ENCODE measurements around the gene GPSM1. TPM values are rescaled to one million over a fixed set of nuclear protein-coding genes. Genes with fewer than 3 reads are reported as not detected.
"Not testable (repeated sequence)": the region's sequence is repeated elsewhere in the genome, so short reads cannot be mapped to it uniquely, and the experiment has no call there.

The GPSM1 gene
- total RNA-seq, 1 donor = 39.1 TPM

DNA sequence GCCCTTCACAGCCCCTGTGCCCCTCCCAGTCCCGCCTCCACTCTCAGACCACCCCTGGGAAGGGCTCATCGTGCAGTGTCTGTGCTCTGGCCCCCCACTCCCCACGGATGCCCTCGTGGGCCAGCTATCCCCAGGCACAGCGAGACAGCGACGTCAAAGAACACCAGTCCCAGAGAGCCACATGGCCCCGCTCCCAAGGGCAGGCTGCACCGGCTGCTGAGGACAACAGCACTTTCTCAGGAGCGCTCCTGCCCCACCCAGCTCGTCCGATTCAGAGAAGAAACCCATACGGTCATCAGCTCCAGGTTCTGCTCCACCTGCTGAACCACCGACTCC lies 77.4 kb downstream of the GPSM1 start:
- H3K79me2 ChIP-seq (ENCODE audit: insufficient read depth, low read length) = peaks cover 20% of the 10 kb centered on the region
- TF ChIP-seq, protein P1, sequence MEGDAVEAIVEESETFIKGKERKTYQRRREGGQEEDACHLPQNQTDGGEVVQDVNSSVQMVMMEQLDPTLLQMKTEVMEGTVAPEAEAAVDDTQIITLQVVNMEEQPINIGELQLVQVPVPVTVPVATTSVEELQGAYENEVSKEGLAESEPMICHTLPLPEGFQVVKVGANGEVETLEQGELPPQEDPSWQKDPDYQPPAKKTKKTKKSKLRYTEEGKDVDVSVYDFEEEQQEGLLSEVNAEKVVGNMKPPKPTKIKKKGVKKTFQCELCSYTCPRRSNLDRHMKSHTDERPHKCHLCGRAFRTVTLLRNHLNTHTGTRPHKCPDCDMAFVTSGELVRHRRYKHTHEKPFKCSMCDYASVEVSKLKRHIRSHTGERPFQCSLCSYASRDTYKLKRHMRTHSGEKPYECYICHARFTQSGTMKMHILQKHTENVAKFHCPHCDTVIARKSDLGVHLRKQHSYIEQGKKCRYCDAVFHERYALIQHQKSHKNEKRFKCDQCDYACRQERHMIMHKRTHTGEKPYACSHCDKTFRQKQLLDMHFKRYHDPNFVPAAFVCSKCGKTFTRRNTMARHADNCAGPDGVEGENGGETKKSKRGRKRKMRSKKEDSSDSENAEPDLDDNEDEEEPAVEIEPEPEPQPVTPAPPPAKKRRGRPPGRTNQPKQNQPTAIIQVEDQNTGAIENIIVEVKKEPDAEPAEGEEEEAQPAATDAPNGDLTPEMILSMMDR (IDR thresholded peaks at IDR 0.05; ENCODE audit: extremely low read depth, low read depth, low read length) = no peak
- no peaks in the 10 kb centered on the region for H3K9me3 ChIP-seq (ENCODE audit: low read depth, low read length)
- H4K20me1 ChIP-seq (ENCODE audit: insufficient read depth, low read length) = no peaks in the 10 kb centered on the region
- no peaks in the 10 kb centered on the region for H3K27me3 ChIP-seq (ENCODE audit: insufficient read depth, low read length)
- peaks cover 55% of the 10 kb centered on the region for H3K36me3 ChIP-seq (ENCODE audit: insufficient read depth, low read length)
- no peak overlapping the region for H3K27ac ChIP-seq (ENCODE audit: low read depth, low read length)
- no peak for DNase-seq (ENCODE audit: insufficient read length, low spot score, missing footprints)
- H2AFZ ChIP-seq (ENCODE audit: low read length) = no peak overlapping the region
- peaks cover 12% of the 10 kb centered on the region for H3K4me1 ChIP-seq (ENCODE audit: insufficient read depth, low read length)
- no peak overlapping the region for H3K4me3 ChIP-seq (ENCODE audit: insufficient read depth, low read length)
- no peak overlapping the region for H3K4me2 ChIP-seq (ENCODE audit: insufficient read depth, low read length)

DNA sequence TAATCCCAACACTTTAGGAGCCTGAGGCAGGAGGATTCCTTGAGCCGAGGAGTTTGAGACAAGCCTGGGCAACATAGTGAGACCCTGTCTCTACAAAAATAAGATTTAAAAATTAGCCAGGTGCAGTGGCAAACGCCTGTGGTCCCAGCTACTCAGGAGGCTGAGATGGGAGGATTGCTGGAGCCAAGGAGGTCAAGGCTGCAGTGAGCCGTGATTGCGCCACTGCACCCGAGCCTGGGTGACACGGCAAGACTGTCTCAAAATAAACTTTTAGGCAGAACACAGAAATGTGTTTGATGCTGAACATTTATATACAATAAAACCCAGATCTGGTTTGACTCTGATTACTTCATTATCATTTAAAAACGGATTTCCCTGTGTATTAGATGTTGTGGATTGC lies 78.1 kb downstream of the GPSM1 start:
- H3K27ac ChIP-seq (ENCODE audit: low read depth, low read length) = no peak overlapping the region
- H3K27me3 ChIP-seq (ENCODE audit: insufficient read depth, low read length) = no peaks in the 10 kb centered on the region
- no peaks in the 10 kb centered on the region for H4K20me1 ChIP-seq (ENCODE audit: insufficient read depth, low read length)
- no peak for DNase-seq (ENCODE audit: insufficient read length, low spot score, missing footprints)
- H3K4me2 ChIP-seq (ENCODE audit: insufficient read depth, low read length) = no peak overlapping the region
- peaks cover 12% of the 10 kb centered on the region for H3K4me1 ChIP-seq (ENCODE audit: insufficient read depth, low read length)
- no peak overlapping the region for H3K4me3 ChIP-seq (ENCODE audit: insufficient read depth, low read length)
- no peaks in the 10 kb centered on the region for H3K9me3 ChIP-seq (ENCODE audit: low read depth, low read length)
- peaks cover 55% of the 10 kb centered on the region for H3K36me3 ChIP-seq (ENCODE audit: insufficient read depth, low read length)
- peaks cover 23% of the 10 kb centered on the region for H3K79me2 ChIP-seq (ENCODE audit: insufficient read depth, low read length)
- no peak overlapping the region for H2AFZ ChIP-seq (ENCODE audit: low read length)
- TF ChIP-seq, protein P1 (IDR thresholded peaks at IDR 0.05; ENCODE audit: extremely low read depth, low read depth, low read length) = no peak

DNA sequence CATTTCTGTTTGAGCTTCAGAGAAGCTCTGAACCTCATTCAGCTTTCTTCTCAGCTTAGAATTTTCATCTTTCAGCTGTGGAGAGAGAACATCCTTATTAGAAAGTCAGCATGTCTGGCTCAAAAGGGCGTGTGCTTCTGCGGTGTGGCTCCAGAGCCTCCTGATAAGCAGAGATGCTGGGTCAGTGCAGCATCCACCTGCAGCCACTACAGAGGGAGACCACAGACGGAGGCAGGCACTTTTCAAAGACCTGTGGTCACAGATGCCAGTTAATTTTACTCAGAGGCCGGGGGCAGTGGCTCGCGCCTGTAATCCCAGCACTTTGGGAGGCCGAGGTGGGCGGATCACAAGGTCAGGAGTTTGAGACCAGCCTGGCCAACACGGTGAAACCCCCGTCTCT lies 78.6 kb downstream of the GPSM1 start:
- H3K27ac ChIP-seq (ENCODE audit: low read depth, low read length); H3K9me3 ChIP-seq (ENCODE audit: low read depth, low read length); H3K4me3 ChIP-seq (ENCODE audit: insufficient read depth, low read length); H3K27me3 ChIP-seq (ENCODE audit: insufficient read depth, low read length); H4K20me1 ChIP-seq (ENCODE audit: insufficient read depth, low read length); H2AFZ ChIP-seq (ENCODE audit: low read length); H3K4me2 ChIP-seq (ENCODE audit: insufficient read depth, low read length); DNase-seq (ENCODE audit: insufficient read length, low spot score, missing footprints); H3K4me1 ChIP-seq (ENCODE audit: insufficient read depth, low read length): not testable (repeated sequence)
- H3K36me3 ChIP-seq (ENCODE audit: insufficient read depth, low read length) = peaks cover 55% of the 10 kb centered on the region
- H3K79me2 ChIP-seq (ENCODE audit: insufficient read depth, low read length) = peaks cover 27% of the 10 kb centered on the region

DNA sequence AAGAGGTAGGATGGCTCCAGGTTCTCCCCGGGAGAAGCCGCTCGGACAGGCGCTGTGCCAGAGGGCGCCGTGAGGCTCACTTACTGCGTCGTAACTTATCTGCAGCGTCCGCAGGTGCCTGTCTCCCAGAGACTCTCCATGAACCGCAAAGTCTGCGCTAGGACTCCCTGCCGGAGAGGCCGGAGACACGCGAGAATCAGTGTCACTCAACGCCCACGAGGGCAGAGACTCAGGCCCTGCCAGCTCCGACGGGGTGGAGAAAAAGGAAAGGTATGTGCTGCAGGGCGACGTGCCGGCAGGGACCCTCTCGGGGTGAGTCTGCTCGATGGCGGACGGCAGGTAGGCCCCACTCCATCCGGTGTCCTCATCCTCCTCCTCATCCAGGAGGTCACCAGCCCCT lies 79.7 kb downstream of the GPSM1 start:
- H3K27ac ChIP-seq (ENCODE audit: low read depth, low read length); DNase-seq (ENCODE audit: insufficient read length, low spot score, missing footprints); H3K27me3 ChIP-seq (ENCODE audit: insufficient read depth, low read length); H3K4me2 ChIP-seq (ENCODE audit: insufficient read depth, low read length); H3K4me3 ChIP-seq (ENCODE audit: insufficient read depth, low read length); H3K9me3 ChIP-seq (ENCODE audit: low read depth, low read length); H2AFZ ChIP-seq (ENCODE audit: low read length): not testable (repeated sequence)
- Histone ChIP-seq H3K36me3 (ENCODE audit: insufficient read depth, low read length) (peaks cover 47% of the 10 kb centered on the region), H3K79me2 (ENCODE audit: insufficient read depth, low read length) (peaks cover 39% of the 10 kb centered on the region), H3K4me1 (ENCODE audit: insufficient read depth, low read length) (peaks cover 20% of the 10 kb centered on the region), H4K20me1 (ENCODE audit: insufficient read depth, low read length) (peaks cover 14% of the 10 kb centered on the region)

DNA sequence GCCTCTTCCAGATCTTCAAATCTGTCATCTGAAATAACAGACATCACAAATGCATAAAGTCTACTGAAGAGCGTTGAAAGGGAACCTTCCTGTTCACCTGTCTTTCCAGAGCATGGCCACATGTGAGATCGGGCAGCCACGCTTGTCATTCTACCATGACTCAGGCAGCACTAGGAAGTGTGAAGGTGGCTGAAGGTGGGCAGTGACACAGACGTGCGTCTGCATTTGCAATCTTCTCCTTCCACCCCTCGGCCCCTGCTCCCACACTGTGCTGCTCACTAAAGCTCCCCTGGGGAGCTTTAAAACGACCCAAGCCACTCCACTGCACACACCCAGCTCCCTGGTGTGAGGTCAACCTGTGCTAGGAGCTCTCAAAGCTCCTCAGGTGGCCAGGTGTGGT lies 80.6 kb downstream of the GPSM1 start:
- Histone ChIP-seq H3K4me2 (ENCODE audit: insufficient read depth, low read length) (no peak overlapping the region), H3K79me2 (ENCODE audit: insufficient read depth, low read length) (peaks cover 46% of the 10 kb centered on the region), H4K20me1 (ENCODE audit: insufficient read depth, low read length) (peaks cover 20% of the 10 kb centered on the region), H3K9me3 (ENCODE audit: low read depth, low read length) (no peaks in the 10 kb centered on the region), H3K27me3 (ENCODE audit: insufficient read depth, low read length) (no peaks in the 10 kb centered on the region), H3K4me3 (ENCODE audit: insufficient read depth, low read length) (no peak overlapping the region), H3K4me1 (ENCODE audit: insufficient read depth, low read length) (peaks cover 20% of the 10 kb centered on the region), H3K36me3 (ENCODE audit: insufficient read depth, low read length) (peaks cover 46% of the 10 kb centered on the region), H2AFZ (ENCODE audit: low read length) (no peak overlapping the region), H3K27ac (ENCODE audit: low read depth, low read length) (no peak overlapping the region)
- TF ChIP-seq, protein P1 (IDR thresholded peaks at IDR 0.05; ENCODE audit: extremely low read depth, low read depth, low read length) = no peak
- DNase-seq (ENCODE audit: insufficient read length, low spot score, missing footprints) = no peak

Other genes with a start within 250 kb of the GPSM1 start
- 25.3 and 32.9 TPM in 2 replicates for gene NACC2, start 232.2 kb upstream of the GPSM1 start, total RNA-seq
- 52.7 and 65.5 TPM in 2 replicates for gene TMEM250, start 208.7 kb upstream of the GPSM1 start, total RNA-seq
- gene LHX3, start 122.4 kb upstream of the GPSM1 start, total RNA-seq = under 0.01 TPM in 1 of 2 replicates, not detected in the other
- gene QSOX2, start 81.7 kb upstream of the GPSM1 start, total RNA-seq = 6.8 and 12.7 TPM in 2 replicates
- gene CCDC187, start 23.4 kb upstream of the GPSM1 start, total RNA-seq = under 0.01 TPM in 1 of 2 replicates, not detected in the other
- 4.3 and 4.4 TPM in 2 replicates for gene DNLZ, start 36.2 kb downstream of the GPSM1 start, total RNA-seq
- gene CARD9, start 46.1 kb downstream of the GPSM1 start, total RNA-seq = 1.8 and 5.1 TPM in 2 replicates
- 8.0 and 9.0 TPM in 2 replicates for gene SNAPC4, start 72.6 kb downstream of the GPSM1 start, total RNA-seq
- gene ENTR1, start 83.1 kb downstream of the GPSM1 start, total RNA-seq = 37.4 and 40.2 TPM in 2 replicates
- 36.8 and 39.1 TPM in 2 replicates for gene PMPCA, start 83.1 kb downstream of the GPSM1 start, total RNA-seq
- gene INPP5E, start 112.3 kb downstream of the GPSM1 start, total RNA-seq = 7.4 and 8.3 TPM in 2 replicates
- gene SEC16A, start 155.5 kb downstream of the GPSM1 start, total RNA-seq = 36.8 and 38.4 TPM in 2 replicates
- 10.5 and 14.4 TPM in 2 replicates for gene NOTCH1, start 218.5 kb downstream of the GPSM1 start, total RNA-seq